Measurements from ENCODE around the gene ZNF443.
A peak's percentile ranks its signal among the peaks of the same experiment; 100 is the strongest.
"Not testable (repeated sequence)": the region's sequence is repeated elsewhere in the genome, so short reads cannot be mapped to it uniquely, and the experiment has no call there.

The ZNF443 gene

GRCh38 chr19:12439686-12440540, 908 bp downstream of the ZNF443 start:
- H3K9ac ChIP-seq (ENCODE audit: low read length): peak overlapping the region; percentile 89
- peak overlapping the region; percentile 89 for H3K4me3 ChIP-seq (ENCODE audit: low read depth, low read length)
- H3K4me1 ChIP-seq (ENCODE audit: control insufficient read depth in 1 of 2, insufficient read depth in 2 of 2, low read length in 2 of 2); H3K27me3 ChIP-seq (ENCODE audit: insufficient read depth, low read length); H2AK5ac ChIP-seq (ENCODE audit: low read length); H3K79me1 ChIP-seq (ENCODE audit: low read length); H3K36me3 ChIP-seq (ENCODE audit: control insufficient read depth in 1 of 2, insufficient read depth in 2 of 2, low read length in 2 of 2); H3K79me2 ChIP-seq (ENCODE audit: control insufficient read depth, insufficient read depth, low read length, poor library complexity); H3K9me3 ChIP-seq (ENCODE audit: insufficient read depth, low read depth, low read length); H3K23ac ChIP-seq (ENCODE audit: low read length): not testable (repeated sequence)
- peak; percentile 90 to 98 for DNase-seq
- peak overlapping the region; percentile 92 for H3K18ac ChIP-seq (ENCODE audit: low read length)
- no CpG with 5 or more reads among the region's 28 CpGs for WGBS (ENCODE audit: extremely low coverage, insufficient coverage, insufficient read length)
- H4K91ac ChIP-seq (ENCODE audit: low read depth, low read length): peak overlapping the region; percentile 88
- peak overlapping the region; percentile 92 for H3K4me2 ChIP-seq (ENCODE audit: low read length)
- H3K4ac ChIP-seq (ENCODE audit: low read depth, low read length): peak overlapping the region; percentile 67
- H4K8ac ChIP-seq (ENCODE audit: low read depth, low read length): peak overlapping the region; percentile 93
- peak overlapping the region; percentile 69 for H2AFZ ChIP-seq (ENCODE audit: insufficient read depth, low read length, poor library complexity)
- peak overlapping the region; percentile 84 for H4K12ac ChIP-seq (ENCODE audit: low read depth, low read length)
- peak overlapping the region; percentile 38 for H2BK12ac ChIP-seq (ENCODE audit: low read length)
- peak overlapping the region; percentile 93 for H3K14ac ChIP-seq (ENCODE audit: low read length)
- H2BK5ac ChIP-seq (ENCODE audit: low read depth, low read length, poor library complexity): peak overlapping the region; percentile 42
- peak overlapping the region; percentile 94 for H3K27ac ChIP-seq (ENCODE audit: low read depth, low read length)
- peak overlapping the region; percentile 79 for H2BK120ac ChIP-seq (ENCODE audit: insufficient read depth, low read length, poor library complexity)

- not testable (repeated sequence) for H4K12ac ChIP-seq (ENCODE audit: low read depth, low read length); H4K8ac ChIP-seq (ENCODE audit: low read depth, low read length); H3K79me1 ChIP-seq (ENCODE audit: low read length); H2BK5ac ChIP-seq (ENCODE audit: low read depth, low read length, poor library complexity); H3K27me3 ChIP-seq (ENCODE audit: insufficient read depth, low read length); H3K79me2 ChIP-seq (ENCODE audit: control insufficient read depth, insufficient read depth, low read length, poor library complexity); H2BK120ac ChIP-seq (ENCODE audit: insufficient read depth, low read length, poor library complexity); H2AK5ac ChIP-seq (ENCODE audit: low read length); H3K4me1 ChIP-seq (ENCODE audit: control insufficient read depth in 1 of 2, insufficient read depth in 2 of 2, low read length in 2 of 2); H2AFZ ChIP-seq (ENCODE audit: insufficient read depth, low read length, poor library complexity); DNase-seq; H3K4ac ChIP-seq (ENCODE audit: low read depth, low read length); H3K9ac ChIP-seq (ENCODE audit: low read length); H3K27ac ChIP-seq (ENCODE audit: low read depth, low read length); H4K91ac ChIP-seq (ENCODE audit: low read depth, low read length); H3K9me3 ChIP-seq (ENCODE audit: insufficient read depth, low read depth, low read length); H3K14ac ChIP-seq (ENCODE audit: low read length); H3K4me3 ChIP-seq (ENCODE audit: low read depth, low read length); H3K18ac ChIP-seq (ENCODE audit: low read length); H2BK12ac ChIP-seq (ENCODE audit: low read length); H3K4me2 ChIP-seq (ENCODE audit: low read length); H3K23ac ChIP-seq (ENCODE audit: low read length)
- H3K36me3 ChIP-seq (ENCODE audit: control insufficient read depth in 1 of 2, insufficient read depth in 2 of 2, low read length in 2 of 2): peaks cover 11 to 23% of the 10 kb centered on the region in 2 experiments
- WGBS (ENCODE audit: extremely low coverage, insufficient coverage, insufficient read length): no CpG with 5 or more reads among the region's 6 CpGs
These were observed 10.0 kb downstream of the ZNF443 start for GRCh38 chr19:12430726-12431299.

GRCh38 chr19:12425888-12426274, 14.9 kb downstream of the ZNF443 start:
- no peaks in the 10 kb centered on the region for H3K79me2 ChIP-seq (ENCODE audit: control insufficient read depth, insufficient read depth, low read length, poor library complexity)
- H3K18ac ChIP-seq (ENCODE audit: low read length): no peak overlapping the region
- H3K4ac ChIP-seq (ENCODE audit: low read depth, low read length): no peak overlapping the region
- no peak overlapping the region for H3K23ac ChIP-seq (ENCODE audit: low read length)
- H3K4me2 ChIP-seq (ENCODE audit: low read length): no peak overlapping the region
- H2AK5ac ChIP-seq (ENCODE audit: low read length): no peak overlapping the region
- peaks cover 8% of the 10 kb centered on the region for H3K9me3 ChIP-seq (ENCODE audit: insufficient read depth, low read depth, low read length)
- no CpG with 5 or more reads among the region's 4 CpGs for WGBS (ENCODE audit: extremely low coverage, insufficient coverage, insufficient read length)
- no peaks in the 10 kb centered on the region for H3K27me3 ChIP-seq (ENCODE audit: insufficient read depth, low read length)
- H3K9ac ChIP-seq (ENCODE audit: low read length): no peak overlapping the region
- no peak overlapping the region for H3K27ac ChIP-seq (ENCODE audit: low read depth, low read length)
- no peak for DNase-seq
- no peaks in the 10 kb centered on the region for H3K4me1 ChIP-seq (ENCODE audit: control insufficient read depth in 1 of 2, insufficient read depth in 2 of 2, low read length in 2 of 2)
- H4K12ac ChIP-seq (ENCODE audit: low read depth, low read length): no peak overlapping the region
- no peak overlapping the region for H3K4me3 ChIP-seq (ENCODE audit: low read depth, low read length)
- H4K8ac ChIP-seq (ENCODE audit: low read depth, low read length): no peak overlapping the region
- H2BK120ac ChIP-seq (ENCODE audit: insufficient read depth, low read length, poor library complexity): no peak overlapping the region
- no peak overlapping the region for H2AFZ ChIP-seq (ENCODE audit: insufficient read depth, low read length, poor library complexity)
- H2BK12ac ChIP-seq (ENCODE audit: low read length): no peak overlapping the region
- H3K36me3 ChIP-seq (ENCODE audit: control insufficient read depth in 1 of 2, insufficient read depth in 2 of 2, low read length in 2 of 2): peaks cover 19 to 21% of the 10 kb centered on the region in 2 experiments
- no peak overlapping the region for H3K14ac ChIP-seq (ENCODE audit: low read length)
- no peak overlapping the region for H2BK5ac ChIP-seq (ENCODE audit: low read depth, low read length, poor library complexity)
- no peak overlapping the region for H4K91ac ChIP-seq (ENCODE audit: low read depth, low read length)
- H3K79me1 ChIP-seq (ENCODE audit: low read length): no peaks in the 10 kb centered on the region

DNA sequence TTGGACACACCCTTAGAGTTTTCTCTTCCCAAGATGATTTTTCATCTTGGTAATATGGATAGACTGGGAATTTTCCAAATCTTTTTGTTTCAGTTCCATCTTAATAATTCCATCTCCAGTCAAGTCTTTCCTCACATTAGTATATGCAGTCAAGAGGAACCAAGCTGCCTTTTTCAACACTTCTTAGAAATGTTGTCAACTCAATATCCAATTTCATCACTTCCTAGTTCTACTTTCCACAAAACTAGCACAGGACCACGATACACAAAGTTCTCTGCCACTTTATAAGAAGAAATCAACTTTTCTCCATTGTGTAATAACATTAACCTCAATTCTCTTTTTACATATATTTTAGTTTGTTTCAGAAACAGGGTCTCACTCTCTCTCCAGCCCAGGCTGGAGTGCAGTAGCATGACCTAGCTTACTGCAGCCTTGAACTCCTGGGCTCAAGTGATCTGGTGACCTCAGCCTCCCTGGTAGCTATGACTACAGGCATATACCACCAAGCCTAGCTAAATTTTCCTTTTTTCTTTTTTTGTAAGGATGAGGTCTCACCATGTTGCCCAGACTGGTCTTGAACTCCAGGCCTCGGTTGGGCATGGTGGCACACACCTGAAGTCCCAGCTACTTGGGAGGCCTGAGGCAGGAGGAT, 15.5 kb downstream of the ZNF443 start:
- no peak overlapping the region for H2AK5ac ChIP-seq (ENCODE audit: low read length)
- no peak overlapping the region for H3K23ac ChIP-seq (ENCODE audit: low read length)
- H3K14ac ChIP-seq (ENCODE audit: low read length): no peak overlapping the region
- H3K4me1 ChIP-seq (ENCODE audit: control insufficient read depth in 1 of 2, insufficient read depth in 2 of 2, low read length in 2 of 2): no peaks in the 10 kb centered on the region
- no peaks in the 10 kb centered on the region for H3K79me2 ChIP-seq (ENCODE audit: control insufficient read depth, insufficient read depth, low read length, poor library complexity)
- peaks cover 10% of the 10 kb centered on the region for H3K9me3 ChIP-seq (ENCODE audit: insufficient read depth, low read depth, low read length)
- H3K36me3 ChIP-seq (ENCODE audit: control insufficient read depth in 1 of 2, insufficient read depth in 2 of 2, low read length in 2 of 2): peaks cover 16 to 23% of the 10 kb centered on the region in 2 experiments
- WGBS (ENCODE audit: extremely low coverage, insufficient coverage, insufficient read length): no CpG with 5 or more reads among the region's 2 CpGs
- DNase-seq: no peak
- H3K27ac ChIP-seq (ENCODE audit: low read depth, low read length): no peak overlapping the region
- no peaks in the 10 kb centered on the region for H3K79me1 ChIP-seq (ENCODE audit: low read length)
- H2BK12ac ChIP-seq (ENCODE audit: low read length): no peak overlapping the region
- no peak overlapping the region for H4K12ac ChIP-seq (ENCODE audit: low read depth, low read length)
- H3K27me3 ChIP-seq (ENCODE audit: insufficient read depth, low read length): no peaks in the 10 kb centered on the region
- no peak overlapping the region for H3K4me2 ChIP-seq (ENCODE audit: low read length)
- no peak overlapping the region for H3K4me3 ChIP-seq (ENCODE audit: low read depth, low read length)
- no peak overlapping the region for H4K8ac ChIP-seq (ENCODE audit: low read depth, low read length)
- no peak overlapping the region for H3K9ac ChIP-seq (ENCODE audit: low read length)
- H4K91ac ChIP-seq (ENCODE audit: low read depth, low read length): no peak overlapping the region
- H2BK120ac ChIP-seq (ENCODE audit: insufficient read depth, low read length, poor library complexity): no peak overlapping the region
- no peak overlapping the region for H3K18ac ChIP-seq (ENCODE audit: low read length)
- no peak overlapping the region for H3K4ac ChIP-seq (ENCODE audit: low read depth, low read length)
- no peak overlapping the region for H2BK5ac ChIP-seq (ENCODE audit: low read depth, low read length, poor library complexity)
- no peak overlapping the region for H2AFZ ChIP-seq (ENCODE audit: insufficient read depth, low read length, poor library complexity)
